H9 (cell line): Measurements from ENCODE around the gene PISD. TPM values are rescaled to one million over a fixed set of nuclear protein-coding genes. Genes with fewer than 3 reads are reported as not detected.

ENCODE experiments used
- DNase-seq: peaks from one replicate; pipeline ENCODE4 v3.0.0-alpha.2; 2017
- H2AFZ ChIP-seq: one replicate; pipeline ENCODE4 v1.6.1; 2013; ENCODE audit warnings: mild to moderate bottlenecking, low read length, control low read depth, moderate library complexity
- H2AK5ac ChIP-seq: 2 replicates; pipeline ENCODE4 v1.6.1; 2013; ENCODE audit warnings: low read length, control low read depth, mixed read lengths; ENCODE audit not compliant: insufficient read length
- H2BK120ac ChIP-seq: one replicate; pipeline ENCODE4 v1.6.1; 2013; ENCODE audit warnings: low read depth, mild to moderate bottlenecking, low read length, control low read depth, inconsistent platforms; ENCODE audit not compliant: poor library complexity, severe bottlenecking
- H2BK12ac ChIP-seq: 2 replicates; pipeline ENCODE4 v1.6.1; 2013; ENCODE audit warnings: low read length, control low read depth, mixed read lengths, low read depth; ENCODE audit not compliant: insufficient read length
- H2BK15ac ChIP-seq: 2 replicates; pipeline ENCODE4 v1.6.1; 2013; ENCODE audit warnings: low read depth, low read length, control low read depth
- H2BK20ac ChIP-seq: one replicate; pipeline ENCODE4 v1.6.1; 2013; ENCODE audit warnings: low read depth, mild to moderate bottlenecking, low read length, control low read depth, inconsistent platforms; ENCODE audit not compliant: poor library complexity, severe bottlenecking
- H2BK5ac ChIP-seq: 2 replicates; pipeline ENCODE4 v1.6.1; 2013; ENCODE audit warnings: low read length, control low read depth, mixed read lengths; ENCODE audit not compliant: insufficient read length
- H3K14ac ChIP-seq: 2 replicates; pipeline ENCODE4 v1.6.1; 2013; ENCODE audit warnings: low read length, control low read depth; ENCODE audit not compliant: insufficient read depth
- H3K18ac ChIP-seq: 2 replicates; pipeline ENCODE4 v1.6.1; 2013; ENCODE audit warnings: low read depth, mild to moderate bottlenecking, mixed read lengths, low read length, control low read depth; ENCODE audit not compliant: insufficient read length
- H3K23ac ChIP-seq: 2 replicates; pipeline ENCODE4 v1.6.1; 2013; ENCODE audit warnings: low read length, control low read depth, mixed read lengths, low read depth; ENCODE audit not compliant: insufficient read length
- H3K23me2 ChIP-seq: 2 replicates; pipeline ENCODE4 v1.6.1; 2013; ENCODE audit warnings: low read depth, mild to moderate bottlenecking, mixed read lengths, low read length, control low read depth; ENCODE audit not compliant: insufficient read length, poor library complexity, severe bottlenecking
- H3K27ac ChIP-seq: 2 replicates; pipeline ENCODE4 v1.5.1; 2013; ENCODE audit warnings: low read length, control low read depth, mixed read lengths, low read depth; ENCODE audit not compliant: insufficient read length
- H3K27me3 ChIP-seq: 2 replicates; pipeline ENCODE4 v1.6.1; 2013; ENCODE audit warnings: low read length, control low read depth, inconsistent platforms; ENCODE audit not compliant: insufficient read depth
- H3K4ac ChIP-seq: 2 replicates; pipeline ENCODE4 v1.6.1; 2013; ENCODE audit warnings: low read depth, mild to moderate bottlenecking, control low read depth, inconsistent platforms, low read length, moderate library complexity
- H3K4me1 ChIP-seq: 2 replicates; pipeline ENCODE4 v1.6.1; 2013; ENCODE audit warnings: low read length, control low read depth, inconsistent platforms; ENCODE audit not compliant: insufficient read depth
- H3K4me2 ChIP-seq: 2 replicates; pipeline ENCODE4 v1.6.1; 2013; ENCODE audit warnings: low read length, control low read depth, mixed read lengths; ENCODE audit not compliant: insufficient read length, insufficient read depth
- H3K56ac ChIP-seq: 2 replicates; pipeline ENCODE4 v1.6.1; 2013; ENCODE audit warnings: low read depth, mild to moderate bottlenecking, mixed read lengths, low read length, control low read depth; ENCODE audit not compliant: insufficient read length
- H3K79me1 ChIP-seq: 2 replicates; pipeline ENCODE4 v1.6.1; 2013; ENCODE audit warnings: low read depth, mild to moderate bottlenecking, moderate library complexity, low read length, control low read depth, inconsistent platforms; ENCODE audit not compliant: insufficient read depth, poor library complexity, severe bottlenecking
- H3K79me2 ChIP-seq: 2 replicates; pipeline ENCODE4 v1.6.1; 2013; ENCODE audit warnings: low read length, control low read depth, inconsistent platforms; ENCODE audit not compliant: insufficient read depth
- H3K9ac ChIP-seq: 2 replicates; pipeline ENCODE4 v1.6.1; 2013; ENCODE audit warnings: low read length, control low read depth, mixed read lengths; ENCODE audit not compliant: insufficient read length; ENCODE audit errors: extremely low read depth
- H3K9me3 ChIP-seq: one replicate; pipeline ENCODE4 v1.6.1; 2013; ENCODE audit warnings: low read depth, low read length, inconsistent platforms; ENCODE audit not compliant: control insufficient read depth
- H3T11ph ChIP-seq: one replicate; pipeline ENCODE4 v1.6.1; 2013; ENCODE audit warnings: mild to moderate bottlenecking, low read length, control low read depth, inconsistent platforms
- H4K20me1 ChIP-seq: one replicate; pipeline ENCODE4 v1.6.1; 2013; ENCODE audit not compliant: control insufficient read depth, insufficient read length, insufficient read depth
- H4K5ac ChIP-seq: 2 replicates; pipeline ENCODE4 v1.6.1; 2013; ENCODE audit warnings: low read depth, mild to moderate bottlenecking, mixed read lengths, low read length, control low read depth; ENCODE audit not compliant: insufficient read length
- H4K8ac ChIP-seq: replicated peaks from 2 replicates; pipeline ENCODE4 v1.6.1; 2013; ENCODE audit warnings: low read length, control low read depth, mixed read lengths, low read depth; ENCODE audit not compliant: insufficient read length
- H4K91ac ChIP-seq: 2 replicates; pipeline ENCODE4 v1.6.1; 2013; ENCODE audit warnings: low read depth, mild to moderate bottlenecking, moderate library complexity, mixed read lengths, low read length, control low read depth; ENCODE audit not compliant: insufficient read length
- H3K27ac Mint-ChIP-seq, 3 experiments: 2 replicates in 2 of 3; 3 replicates in 1 of 3; pipeline ENCODE4 v1.8.0; 2020 to 2021; ENCODE audit warnings: mixed read lengths in 3 of 3, mild to moderate bottlenecking in 1 of 3, moderate library complexity in 1 of 3
- H3K27me3 Mint-ChIP-seq: 2 replicates; pipeline ENCODE4 v1.8.0; 2021; ENCODE audit warnings: low read depth, mild to moderate bottlenecking, moderate library complexity, mixed read lengths
- H3K36me3 Mint-ChIP-seq, 3 experiments: 2 replicates in 2 of 3; 3 replicates in 1 of 3; pipeline ENCODE4 v1.8.0; 2020 to 2021; ENCODE audit warnings: low read depth in 3 of 3, mixed read lengths in 3 of 3; ENCODE audit not compliant: insufficient read depth in 1 of 3
- H3K4me1 Mint-ChIP-seq, 2 experiments: 2 replicates each; pipeline ENCODE4 v1.8.0; 2020; ENCODE audit warnings: mixed read lengths in 2 of 2
- H3K4me3 Mint-ChIP-seq, 2 experiments: 2 replicates in 1 of 2; 3 replicates in 1 of 2; pipeline ENCODE4 v1.8.0; 2020 to 2021; ENCODE audit warnings: mild to moderate bottlenecking in 2 of 2, mixed read lengths in 2 of 2, moderate library complexity in 1 of 2
- H3K9me3 Mint-ChIP-seq, 2 experiments: 2 replicates in 1 of 2; 3 replicates in 1 of 2; pipeline ENCODE4 v1.8.0; 2020; ENCODE audit warnings: mild to moderate bottlenecking in 2 of 2, mixed read lengths in 2 of 2, moderate library complexity in 1 of 2
- WGBS: extraction: QIAGEN DNeasy Blood & Tissue Kit; methylation state at CpG from one replicate; pipeline ENCODE4 v1.1.7; 2013; ENCODE audit warnings: missing lambda C conversion rate, low lambda C conversion rate, mixed read lengths; ENCODE audit not compliant: insufficient read length; ENCODE audit errors: extremely low coverage; 5-methylcytosine and 5-hydroxymethylcytosine counted together
- total RNA-seq: library from RNA; stranded (reverse); gene quantifications from 2 replicates; pipeline ENCODE4 v1.2.1, GENCODE V29; 2021
- TF ChIP-seq, protein P1 (sequence below): fragments of 200-600 bp; sonication (generic); conservative IDR thresholded peaks from 3 replicates; pipeline ENCODE4 v1.8.0; 2021; ENCODE audit warnings: antibody characterized with exemption, mild to moderate bottlenecking

The PISD gene
- total RNA-seq, 1 experiment from 2014 or later: 62.0 TPM

GRCh38 chr22:31605851-31606585 is 56.0 kb downstream of the PISD start:
- Histone ChIP-seq H2AFZ (no peak overlapping the region), H3K79me1 (no peaks in the 10 kb centered on the region), H3K9ac (no peak overlapping the region), H3K4ac (no peak overlapping the region), H3K23me2 (no peaks in the 10 kb centered on the region), H2AK5ac (no peak overlapping the region), H3K56ac (no peak overlapping the region), H2BK15ac (no peak overlapping the region), H3K23ac (no peak overlapping the region), H2BK120ac (no peak overlapping the region), H3K4me1 (no peaks in the 10 kb centered on the region), H4K20me1 (no peaks in the 10 kb centered on the region), H2BK5ac (no peak overlapping the region), H3K14ac (no peak overlapping the region), H4K8ac (no peak overlapping the region), H2BK20ac (no peak overlapping the region), H3K79me2 (no peaks in the 10 kb centered on the region), H3K27me3 (no peaks in the 10 kb centered on the region), H3K18ac (no peak overlapping the region), H3K9me3 (no peaks in the 10 kb centered on the region), H3K27ac (no peak overlapping the region), H4K5ac (no peak overlapping the region), H3T11ph (no peak overlapping the region), H2BK12ac (no peak overlapping the region), H4K91ac (no peak overlapping the region), H3K4me2 (no peak overlapping the region)
- H3K9me3 Mint-ChIP-seq: no peaks in the 10 kb centered on the region
- H3K4me1 Mint-ChIP-seq: peaks cover 4 to 5% of the 10 kb centered on the region in 2 experiments; a peak in 1 of 4 replicates
- WGBS: no CpG with 5 or more reads among the region's 9 CpGs
- peaks cover 3 to 12% (median 4%) of the 10 kb centered on the region in 3 experiments; a peak in 3 of 7 replicates for H3K36me3 Mint-ChIP-seq
- no peak for DNase-seq
- TF ChIP-seq, protein P1, sequence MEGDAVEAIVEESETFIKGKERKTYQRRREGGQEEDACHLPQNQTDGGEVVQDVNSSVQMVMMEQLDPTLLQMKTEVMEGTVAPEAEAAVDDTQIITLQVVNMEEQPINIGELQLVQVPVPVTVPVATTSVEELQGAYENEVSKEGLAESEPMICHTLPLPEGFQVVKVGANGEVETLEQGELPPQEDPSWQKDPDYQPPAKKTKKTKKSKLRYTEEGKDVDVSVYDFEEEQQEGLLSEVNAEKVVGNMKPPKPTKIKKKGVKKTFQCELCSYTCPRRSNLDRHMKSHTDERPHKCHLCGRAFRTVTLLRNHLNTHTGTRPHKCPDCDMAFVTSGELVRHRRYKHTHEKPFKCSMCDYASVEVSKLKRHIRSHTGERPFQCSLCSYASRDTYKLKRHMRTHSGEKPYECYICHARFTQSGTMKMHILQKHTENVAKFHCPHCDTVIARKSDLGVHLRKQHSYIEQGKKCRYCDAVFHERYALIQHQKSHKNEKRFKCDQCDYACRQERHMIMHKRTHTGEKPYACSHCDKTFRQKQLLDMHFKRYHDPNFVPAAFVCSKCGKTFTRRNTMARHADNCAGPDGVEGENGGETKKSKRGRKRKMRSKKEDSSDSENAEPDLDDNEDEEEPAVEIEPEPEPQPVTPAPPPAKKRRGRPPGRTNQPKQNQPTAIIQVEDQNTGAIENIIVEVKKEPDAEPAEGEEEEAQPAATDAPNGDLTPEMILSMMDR: no peak
- no peak overlapping the region for H3K27ac Mint-ChIP-seq
- H3K27me3 Mint-ChIP-seq: no peaks in the 10 kb centered on the region
- no peak overlapping the region for H3K4me3 Mint-ChIP-seq
